ENCODE results near the gene KCTD4.

KCTD4 gene

GRCh38 chr13:45179428-45179827, 21.4 kb downstream of the KCTD4 start:
- in situ Hi-C loops (cut with MboI; ENCODE audit: low sequenced_read_pairs), result no loop called here

DNA sequence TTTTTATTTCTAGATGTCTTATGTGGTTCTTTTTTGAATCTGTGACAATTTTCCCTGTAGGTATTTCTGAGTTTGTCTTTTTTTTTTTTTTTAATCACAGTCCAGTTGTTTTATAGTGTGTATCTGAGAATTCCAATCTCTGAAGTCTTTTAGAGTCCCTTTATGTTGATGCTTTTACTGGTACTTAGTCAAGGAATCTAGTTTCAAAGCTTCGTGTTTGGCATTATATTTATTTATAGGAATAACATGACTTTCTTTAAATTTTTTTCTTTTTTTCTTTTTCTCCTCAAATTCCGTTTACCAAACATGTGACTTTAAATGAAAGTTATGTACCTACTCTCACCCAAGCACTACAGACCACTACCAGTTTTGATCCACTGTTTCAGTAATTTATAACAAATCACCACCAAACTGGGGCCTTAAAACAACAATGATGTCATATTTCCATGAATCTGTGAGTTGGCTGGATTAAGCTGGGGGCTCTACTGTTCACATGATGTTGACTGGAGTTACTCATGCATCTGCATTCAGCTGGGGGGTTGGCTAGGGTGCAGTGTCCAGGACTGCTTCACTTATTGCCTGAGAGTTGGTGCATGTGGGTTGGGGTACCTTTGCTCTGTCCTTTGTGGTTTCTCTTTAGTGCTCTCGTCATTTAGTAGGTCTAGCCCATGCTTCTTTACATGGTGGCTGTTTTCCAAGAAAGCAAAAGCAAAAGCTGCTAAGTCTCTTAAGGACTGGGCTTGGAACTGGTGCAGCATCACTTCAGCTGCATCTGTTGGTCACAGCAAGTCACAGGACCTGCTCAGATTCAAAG, 22.3 kb downstream of the KCTD4 start:
- in situ Hi-C loops (cut with MboI; ENCODE audit: low sequenced_read_pairs), result no loop called here

DNA sequence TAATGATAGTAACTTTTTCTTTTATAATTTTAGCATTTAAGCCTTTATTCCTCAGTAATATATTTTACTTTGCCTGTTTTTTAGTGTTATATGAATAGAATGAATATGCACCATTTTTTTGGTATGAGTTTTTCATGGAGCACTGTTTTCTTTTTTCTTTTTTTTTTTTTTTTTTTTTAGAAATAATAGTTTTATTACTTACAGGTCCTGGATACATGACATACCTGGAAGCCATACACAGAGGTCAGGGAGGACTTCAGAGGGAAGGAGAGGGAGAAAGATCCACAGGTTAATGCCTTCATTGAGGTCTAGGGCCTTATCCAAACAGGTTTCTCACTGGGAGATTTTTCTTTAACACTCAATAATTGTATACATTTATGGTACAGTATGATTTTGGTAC, 26.4 kb downstream of the KCTD4 start:
- in situ Hi-C loops (cut with MboI; ENCODE audit: low sequenced_read_pairs), result no loop called here

DNA sequence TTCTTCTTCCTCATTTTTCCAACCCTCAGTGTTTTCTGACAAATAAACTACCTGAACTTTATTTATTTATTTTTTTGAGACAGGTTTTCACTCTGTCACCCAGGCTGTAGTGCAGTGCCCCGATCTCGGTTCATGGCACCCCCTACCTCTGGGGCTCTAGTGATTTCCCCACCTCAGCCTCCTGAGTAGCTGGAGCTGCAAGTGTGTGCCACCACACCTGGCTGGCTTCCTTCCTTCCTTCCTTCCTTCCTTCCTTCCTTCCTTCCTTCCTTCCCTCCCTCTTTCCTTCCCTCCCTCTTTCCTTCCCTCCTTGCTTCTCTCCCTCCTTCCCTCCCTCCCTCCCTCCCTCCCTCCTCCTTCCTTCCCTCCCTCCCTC, 32.3 kb downstream of the KCTD4 start:
- in situ Hi-C loops (cut with MboI; ENCODE audit: low sequenced_read_pairs), result no loop called here

GRCh38 chr13:45167611-45168554, 33.0 kb downstream of the KCTD4 start:
- in situ Hi-C loops (cut with MboI; ENCODE audit: low sequenced_read_pairs), result no loop called here

DNA sequence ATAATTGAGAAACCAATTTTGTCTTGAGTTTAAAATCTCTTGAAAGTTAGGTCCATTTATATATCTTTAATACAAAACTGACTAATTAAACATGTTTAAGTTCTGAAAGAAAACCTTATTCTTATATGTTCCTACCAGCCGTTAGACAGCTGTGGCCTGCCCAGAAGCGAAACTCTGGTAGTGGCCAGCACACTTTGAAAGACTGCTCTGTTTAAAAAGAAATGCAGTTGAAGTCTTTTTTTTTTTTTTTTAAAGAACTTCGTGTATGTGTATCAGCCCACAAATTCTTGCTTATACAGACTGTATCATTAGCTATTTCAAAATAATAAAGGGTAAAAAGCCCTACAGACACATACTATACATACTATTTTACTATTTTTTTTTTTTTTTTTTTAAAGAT, 34.0 kb downstream of the KCTD4 start:
- in situ Hi-C loops (cut with MboI; ENCODE audit: low sequenced_read_pairs), result no loop called here

DNA sequence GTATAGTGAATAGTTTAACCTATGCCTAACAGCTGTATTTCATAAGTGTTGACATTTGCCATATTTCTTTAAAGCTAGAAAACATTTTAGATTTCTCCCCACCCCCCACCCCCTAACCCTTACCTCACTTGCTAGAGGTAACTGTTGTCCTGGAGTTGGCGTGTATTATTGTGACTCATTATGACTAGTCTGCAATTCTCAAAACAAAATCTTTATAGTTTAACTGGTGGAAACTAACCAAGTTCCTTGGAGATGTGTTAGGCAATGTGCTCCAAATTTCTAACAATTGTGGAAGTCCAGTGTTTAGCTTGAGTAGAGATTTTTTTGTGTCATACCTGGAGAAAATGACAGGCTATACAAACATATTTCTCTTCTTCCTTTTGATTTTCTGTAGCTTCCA, 38.0 kb downstream of the KCTD4 start:
- in situ Hi-C loops (cut with MboI; ENCODE audit: low sequenced_read_pairs), result no loop called here

DNA sequence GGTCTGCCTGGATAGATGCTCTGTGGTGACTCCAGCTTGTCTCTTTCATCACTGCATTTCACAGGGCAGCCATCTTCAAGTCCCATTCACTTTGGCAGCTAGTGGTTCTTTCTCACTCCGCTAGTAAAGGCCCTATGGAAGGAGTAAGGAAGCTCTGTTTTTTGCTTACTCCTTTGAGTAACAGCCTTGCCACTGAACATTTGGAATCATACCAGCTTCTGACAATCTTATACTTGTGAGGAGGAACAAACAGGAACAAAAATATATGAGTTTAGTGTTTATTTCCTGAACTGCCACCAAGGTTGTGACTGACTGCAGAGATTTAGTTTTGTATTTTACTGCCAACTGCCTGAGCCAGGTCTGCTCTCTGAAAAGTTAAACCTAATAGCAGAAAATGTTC, 38.7 kb downstream of the KCTD4 start:
- in situ Hi-C loops (cut with MboI; ENCODE audit: low sequenced_read_pairs), result no loop called here

DNA sequence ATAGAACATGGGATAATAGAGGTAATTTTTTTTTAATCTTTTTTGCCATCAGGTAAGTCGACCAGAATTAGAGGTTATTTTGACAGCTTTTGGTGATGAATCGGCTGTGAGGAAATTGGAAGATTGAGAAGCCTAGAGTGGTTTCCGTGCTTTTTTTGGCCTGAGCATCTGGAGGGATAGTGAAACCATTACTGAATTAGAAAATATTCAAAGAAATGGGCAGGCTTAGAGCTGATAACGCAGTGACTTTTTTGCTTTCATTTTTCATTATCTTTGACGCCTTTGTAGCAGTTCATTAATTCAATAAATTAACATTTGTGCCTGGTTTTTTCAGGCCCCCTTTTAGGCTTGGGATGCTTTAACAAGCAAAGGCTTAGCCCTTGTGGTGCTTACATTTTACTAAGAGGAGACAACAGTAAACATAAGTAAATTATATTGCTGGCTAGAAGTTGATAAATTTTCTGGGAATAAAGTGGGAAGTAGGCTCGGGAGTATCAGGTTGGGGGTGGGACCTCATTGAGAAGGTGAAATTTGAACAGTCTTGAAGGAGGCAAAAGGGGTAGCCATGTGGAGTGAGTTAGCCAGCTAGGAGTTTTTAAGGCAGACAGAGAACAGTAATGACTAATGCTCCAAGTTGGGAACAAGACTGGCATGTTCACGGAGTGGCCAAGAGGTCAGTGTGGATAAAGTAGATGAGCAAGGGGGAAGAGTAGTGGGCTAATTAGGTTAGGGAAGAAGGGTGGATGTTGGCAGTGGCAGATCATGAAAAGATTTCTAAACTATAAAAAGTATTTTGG, 44.1 kb downstream of the KCTD4 start:
- in situ Hi-C loops (cut with MboI; ENCODE audit: low sequenced_read_pairs), result no loop called here

DNA sequence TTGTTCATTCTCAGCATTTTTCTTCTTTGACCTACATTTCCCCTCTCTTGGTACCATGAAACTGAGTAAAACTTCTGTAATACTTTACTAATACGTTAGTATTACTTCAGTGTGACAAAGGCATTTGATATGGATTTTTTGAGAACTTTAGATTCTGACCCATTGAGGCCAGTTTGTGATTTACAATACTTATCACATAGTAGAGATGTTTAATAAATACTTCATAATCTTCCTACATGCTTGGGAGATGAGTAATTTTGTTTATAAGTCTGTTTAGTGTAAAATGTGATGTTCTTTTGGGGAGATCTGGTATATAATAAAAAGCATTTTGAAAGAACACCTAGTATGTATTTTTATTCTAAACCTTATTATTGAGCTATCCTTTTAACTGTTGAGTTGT, 50.9 kb downstream of the KCTD4 start:
- in situ Hi-C loops (cut with MboI; ENCODE audit: low sequenced_read_pairs), result no loop called here

GRCh38 chr13:45143346-45143751, 57.5 kb downstream of the KCTD4 start:
- in situ Hi-C loops (cut with MboI; ENCODE audit: low sequenced_read_pairs), result no loop called here

Measured in HL-60/S4 treated with phorbol 12-myristate 13-acetate at 8.2 ng/mL for 4 days and 3 days (cell line).